IMR-90 (cell line): ENCODE results near the gene PROKR2.

ENCODE experiments used
- BHLHE40 ChIP-seq: fragments of 150-350 bp; IDR thresholded peaks from 2 replicates; pipeline ENCODE4 v1.6.1; 2016; ENCODE audit warnings: mild to moderate bottlenecking, low read depth, low read length
- CEBPB ChIP-seq: IDR thresholded peaks from 2 replicates; pipeline ENCODE4 v1.6.1; 2012; ENCODE audit warnings: low read depth, low read length, improper control_type of control experiment
- CTCF ChIP-seq: conservative IDR thresholded peaks from 2 replicates; pipeline ENCODE4 v1.5.1; 2012; ENCODE audit warnings: mild to moderate bottlenecking, low read depth, low read length, improper control_type of control experiment
- ELK1 ChIP-seq: fragments of 150-350 bp; IDR thresholded peaks from 2 replicates; pipeline ENCODE4 v1.6.1; 2016; ENCODE audit warnings: low read depth, mild to moderate bottlenecking, low read length, moderate library complexity, borderline replicate concordance
- FOS ChIP-seq: fragments of 150-350 bp; IDR thresholded peaks from 2 replicates; pipeline ENCODE4 v1.6.1; 2016; ENCODE audit warnings: low read depth, low read length
- MAFK ChIP-seq: IDR thresholded peaks from 2 replicates; pipeline ENCODE4 v1.6.1; 2012; ENCODE audit warnings: low read depth, low read length, improper control_type of control experiment
- NFE2L2 ChIP-seq: fragments of 150-350 bp; IDR thresholded peaks from 2 replicates; pipeline ENCODE4 v1.6.1; 2016; ENCODE audit warnings: low read depth, mild to moderate bottlenecking, low read length
- POLR2A ChIP-seq: IDR thresholded peaks from 2 replicates; pipeline ENCODE4 v1.6.1; 2012; ENCODE audit warnings: mild to moderate bottlenecking, low read depth, low read length
- RAD21 ChIP-seq: IDR thresholded peaks from 2 replicates; pipeline ENCODE4 v1.6.1; 2012; ENCODE audit warnings: low read length, improper control_type of control experiment
- RCOR1 ChIP-seq: IDR thresholded peaks from 2 replicates; pipeline ENCODE4 v1.6.1; 2012; ENCODE audit warnings: mild to moderate bottlenecking, low read length, improper control_type of control experiment; ENCODE audit not compliant: insufficient replicate concordance
- SMC3 ChIP-seq: fragments of 150-350 bp; IDR thresholded peaks from 2 replicates; pipeline ENCODE4 v1.6.1; 2016; ENCODE audit warnings: low read depth, mild to moderate bottlenecking, antibody characterized with exemption, low read length, moderate library complexity
- USF2 ChIP-seq: fragments of 150-350 bp; IDR thresholded peaks from 2 replicates; pipeline ENCODE4 v1.6.1; 2017; ENCODE audit warnings: mild to moderate bottlenecking, antibody characterized with exemption, low read length, low read depth

GRCh38 chr20:5364136-5364821 is 47.5 kb upstream of the PROKR2 start:
- TF ChIP-seq POLR2A (no peak), CTCF (no peak), BHLHE40 (no peak), ELK1 (no peak), USF2 (no peak), RCOR1 (no peak), FOS (no peak), SMC3 (no peak), CEBPB (no peak), RAD21 (no peak), MAFK (no peak), NFE2L2 (no peak)
